Brain microvascular endothelial cell (primary cell): ENCODE results near the gene NTRK3.
"Not testable (repeated sequence)": the region's sequence is repeated elsewhere in the genome, so short reads cannot be mapped to it uniquely, and the experiment has no call there.

Experiments
- DNase-seq: peaks from one replicate; pipeline ENCODE4 v3.0.0-alpha.2; 2020
- H3K27ac ChIP-seq: fragments of 250-450 bp; sonication (Bioruptor Pico); 2 replicates; pipeline ENCODE4 v1.5.1; 2020; ENCODE audit warnings: mild to moderate bottlenecking, moderate library complexity
- H3K27me3 ChIP-seq: fragments of 250-450 bp; sonication (Bioruptor Pico); replicated peaks from 2 replicates; pipeline ENCODE4 v1.5.1; 2020; ENCODE audit warnings: mild to moderate bottlenecking
- H3K36me3 ChIP-seq: fragments of 250-450 bp; sonication (Bioruptor Pico); replicated peaks from 2 replicates; pipeline ENCODE4 v1.5.1; 2020; ENCODE audit warnings: mild to moderate bottlenecking
- H3K4me3 ChIP-seq: 2 replicates; pipeline ENCODE4 v1.5.1; 2011; ENCODE audit warnings: low read depth, mild to moderate bottlenecking, control low read depth, low read length, moderate library complexity
- CTCF ChIP-seq: IDR thresholded peaks from 2 replicates; pipeline ENCODE4 v1.5.1; 2011; ENCODE audit warnings: low read depth, mild to moderate bottlenecking, moderate library complexity, low read length, control low read depth, inconsistent platforms; ENCODE audit errors: missing control alignments
- in situ Hi-C: cut with HindIII; loops from 2 replicates; pipeline ENCODE4 v1.10.0; 2017; ENCODE audit warnings: low sequenced_read_pairs, low pct_ligation_motif_present

The NTRK3 gene

GRCh38 chr15:88072598-88073390 is 183.7 kb downstream of the NTRK3 start:
- H3K27ac ChIP-seq: no peak overlapping the region
- no peak for TF ChIP-seq CTCF
- no peaks in the 10 kb centered on the region for H3K36me3 ChIP-seq
- H3K27me3 ChIP-seq: no peaks in the 10 kb centered on the region
- DNase-seq: no peak
- in situ Hi-C loops: no loop called here
- H3K4me3 ChIP-seq: no peak overlapping the region

GRCh38 chr15:88072133-88072532 is 184.4 kb downstream of the NTRK3 start:
- H3K36me3 ChIP-seq, H3K4me3 ChIP-seq, H3K27me3 ChIP-seq, in situ Hi-C loops, H3K27ac ChIP-seq, DNase-seq: not testable (repeated sequence)

DNA sequence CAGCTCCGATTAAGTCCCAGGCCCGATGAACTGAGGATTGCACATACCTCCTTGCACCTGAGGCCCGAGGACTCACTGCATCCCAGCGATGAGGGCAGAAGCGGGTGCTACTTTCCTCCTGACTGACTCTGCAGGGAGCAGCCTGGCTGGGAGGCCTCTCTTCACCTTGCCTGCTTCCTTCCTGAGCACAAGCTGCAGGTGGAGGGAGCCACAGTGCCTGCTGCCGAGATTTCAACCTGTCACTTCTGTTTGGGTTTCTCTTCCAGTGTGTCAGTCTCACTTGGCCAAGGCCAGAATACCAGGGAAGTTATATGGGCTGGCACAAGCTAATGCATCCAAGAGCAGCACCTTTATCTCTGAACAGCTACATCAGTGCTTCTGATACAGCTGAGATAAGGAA is 185.4 kb downstream of the NTRK3 start:
- in situ Hi-C loops: no loop called here
- DNase-seq: no peak
- no peak for TF ChIP-seq CTCF
- H3K36me3 ChIP-seq: no peaks in the 10 kb centered on the region
- no peak overlapping the region for H3K27ac ChIP-seq
- no peak overlapping the region for H3K4me3 ChIP-seq
- no peaks in the 10 kb centered on the region for H3K27me3 ChIP-seq

DNA sequence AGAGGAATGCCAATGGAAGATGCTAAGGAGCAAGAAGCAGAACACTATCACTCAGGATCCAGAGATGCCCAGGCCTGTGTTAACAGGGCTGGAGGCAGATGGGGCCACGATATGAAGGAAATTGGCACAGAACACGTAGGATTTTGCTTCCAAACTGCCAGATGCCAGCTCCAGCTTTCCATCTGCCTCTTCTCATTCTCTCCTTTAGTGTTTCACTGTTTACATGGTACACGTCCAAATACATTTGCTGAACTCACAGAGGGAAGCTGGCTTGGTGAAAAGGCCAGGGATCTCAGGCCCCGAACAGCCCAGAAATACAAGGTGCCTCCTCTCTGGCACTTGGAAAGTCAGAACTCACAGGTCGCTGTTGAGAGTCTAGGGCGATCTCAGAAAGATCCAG is 187.0 kb downstream of the NTRK3 start:
- no peak overlapping the region for H3K27ac ChIP-seq
- in situ Hi-C loops: no loop called here
- DNase-seq: no peak
- no peaks in the 10 kb centered on the region for H3K27me3 ChIP-seq
- H3K4me3 ChIP-seq: no peak overlapping the region
- no peaks in the 10 kb centered on the region for H3K36me3 ChIP-seq
- no peak for TF ChIP-seq CTCF

DNA sequence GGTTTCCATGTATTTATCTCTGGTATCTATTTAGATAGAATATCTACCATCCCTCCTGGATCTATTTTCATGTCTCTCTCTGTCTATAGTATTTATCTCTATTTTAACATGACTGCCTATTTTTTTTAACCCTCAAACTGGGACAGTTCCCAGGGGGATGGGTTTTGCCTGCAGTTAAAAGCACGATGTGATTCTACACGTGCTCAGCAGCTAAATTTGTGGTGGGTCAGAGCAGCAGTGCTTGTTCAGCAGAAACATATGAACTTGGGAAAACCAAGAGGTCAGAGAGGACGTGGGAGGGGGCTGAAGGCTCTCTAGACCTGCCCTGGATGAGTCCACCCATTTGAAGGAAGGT is 189.2 kb downstream of the NTRK3 start:
- no peak overlapping the region for H3K27ac ChIP-seq
- H3K36me3 ChIP-seq: no peaks in the 10 kb centered on the region
- DNase-seq: no peak
- H3K27me3 ChIP-seq: no peaks in the 10 kb centered on the region
- in situ Hi-C loops: no loop called here
- no peak for TF ChIP-seq CTCF
- H3K4me3 ChIP-seq: no peak overlapping the region

DNA sequence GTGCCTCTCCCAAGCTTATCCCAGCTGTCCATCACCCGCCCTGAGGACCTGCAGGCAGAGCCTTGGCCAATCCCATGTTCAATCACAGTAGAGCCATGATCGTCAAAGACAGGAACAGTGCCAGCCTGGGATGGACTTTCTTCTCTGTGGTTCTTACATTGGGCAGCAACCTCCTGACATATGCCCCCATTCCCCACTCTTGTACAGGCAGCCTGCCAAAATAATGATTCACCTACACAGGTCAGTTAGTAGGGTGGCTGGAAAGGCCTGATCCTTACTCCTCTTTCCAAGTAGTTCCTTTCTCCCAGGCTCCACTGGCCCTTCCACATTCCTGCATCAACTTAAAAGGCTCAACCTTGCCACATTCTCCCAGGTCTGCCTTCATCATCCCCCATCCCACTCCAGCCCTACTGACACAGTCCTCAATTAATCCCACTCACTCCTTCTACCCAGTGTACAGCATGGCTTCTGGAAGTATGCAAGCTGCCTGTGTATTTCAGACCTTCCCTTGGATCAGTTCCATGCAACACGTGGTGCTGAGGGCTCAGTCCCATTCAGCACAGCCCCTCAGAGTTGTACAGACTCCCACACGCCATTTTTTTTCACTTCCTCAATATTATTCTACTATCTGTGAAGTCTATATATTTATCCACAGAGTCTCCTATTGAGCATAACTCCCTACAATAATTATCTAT is 189.8 kb downstream of the NTRK3 start:
- no peak for DNase-seq
- in situ Hi-C loops: no loop called here
- H3K27me3 ChIP-seq: no peaks in the 10 kb centered on the region
- no peak overlapping the region for H3K4me3 ChIP-seq
- no peaks in the 10 kb centered on the region for H3K36me3 ChIP-seq
- no peak for TF ChIP-seq CTCF
- no peak overlapping the region for H3K27ac ChIP-seq
